GM18511 (cell line): ENCODE results near the gene REV1.
"Not testable (repeated sequence)": the region's sequence is repeated elsewhere in the genome, so short reads cannot be mapped to it uniquely, and the experiment has no call there.

ENCODE experiments used
- ATAC-seq: cut with Tn5 transposase; IDR thresholded peaks from one replicate; pipeline ENCODE4 v1.9.1; 2021; ENCODE audit warnings: mild to moderate bottlenecking, moderate library complexity; ENCODE audit not compliant: unreplicated experiment

The REV1 gene

GRCh38 chr2:99489761-99490622 is at the start of gene REV1:
Gene REV1 (minus strand): TSS chr2:99490017. CDS start chr2:99464975, 25,042 bp downstream.
- peak; percentile 83 for ATAC-seq

GRCh38 chr2:99537910-99538485 is 48.2 kb upstream of the REV1 start:
- no peak for ATAC-seq

- no peak for ATAC-seq
Observed at GRCh38 chr2:99524056-99524455, 34.2 kb upstream of the REV1 start.

- ATAC-seq, result no peak
Observed at GRCh38 chr2:99522157-99522556, 32.3 kb upstream of the REV1 start.

- no peak for ATAC-seq
Observed at GRCh38 chr2:99520813-99521212, 31.0 kb upstream of the REV1 start.

GRCh38 chr2:99520195-99520594 is 30.4 kb upstream of the REV1 start:
- no peak for ATAC-seq

- ATAC-seq, result no peak
Observed at GRCh38 chr2:99514357-99514756, 24.5 kb upstream of the REV1 start.

- ATAC-seq, result no peak
Observed at GRCh38 chr2:99512181-99512591, 22.4 kb upstream of the REV1 start.

- ATAC-seq, result no peak
Observed at GRCh38 chr2:99509387-99509786, 19.6 kb upstream of the REV1 start.

- ATAC-seq, result no peak
Observed at GRCh38 chr2:99507937-99508818, 18.4 kb upstream of the REV1 start.

- no peak for ATAC-seq
Observed at GRCh38 chr2:99504844-99505584, 15.2 kb upstream of the REV1 start.

- ATAC-seq, result not testable (repeated sequence)
Observed at GRCh38 chr2:99503662-99504416, 14.0 kb upstream of the REV1 start.

GRCh38 chr2:99496021-99496420 is 6.2 kb upstream of the REV1 start:
- ATAC-seq, result no peak

GRCh38 chr2:99495115-99495860 is 5.5 kb upstream of the REV1 start:
- ATAC-seq, result no peak

- no peak for ATAC-seq
Observed at GRCh38 chr2:99492721-99493120, 2.9 kb upstream of the REV1 start.

- peak; percentile 1 for ATAC-seq
Observed at GRCh38 chr2:99490623-99491461, 1.0 kb upstream of the REV1 start.

GRCh38 chr2:99489063-99489760 is 605 bp downstream of the REV1 start:
- ATAC-seq, result peak; percentile 41

- ATAC-seq, result no peak
Observed at GRCh38 chr2:99488539-99489062, 1.2 kb downstream of the REV1 start.
